Measurements from ENCODE around the gene ANKH. TPM values are rescaled to one million over a fixed set of nuclear protein-coding genes. Genes with fewer than 3 reads are reported as not detected.

Gene ANKH
- polyA plus RNA-seq, 2 of the 4 experiments (the other 2 are of a cell fraction): 11.7 to 17.3 TPM

DNA sequence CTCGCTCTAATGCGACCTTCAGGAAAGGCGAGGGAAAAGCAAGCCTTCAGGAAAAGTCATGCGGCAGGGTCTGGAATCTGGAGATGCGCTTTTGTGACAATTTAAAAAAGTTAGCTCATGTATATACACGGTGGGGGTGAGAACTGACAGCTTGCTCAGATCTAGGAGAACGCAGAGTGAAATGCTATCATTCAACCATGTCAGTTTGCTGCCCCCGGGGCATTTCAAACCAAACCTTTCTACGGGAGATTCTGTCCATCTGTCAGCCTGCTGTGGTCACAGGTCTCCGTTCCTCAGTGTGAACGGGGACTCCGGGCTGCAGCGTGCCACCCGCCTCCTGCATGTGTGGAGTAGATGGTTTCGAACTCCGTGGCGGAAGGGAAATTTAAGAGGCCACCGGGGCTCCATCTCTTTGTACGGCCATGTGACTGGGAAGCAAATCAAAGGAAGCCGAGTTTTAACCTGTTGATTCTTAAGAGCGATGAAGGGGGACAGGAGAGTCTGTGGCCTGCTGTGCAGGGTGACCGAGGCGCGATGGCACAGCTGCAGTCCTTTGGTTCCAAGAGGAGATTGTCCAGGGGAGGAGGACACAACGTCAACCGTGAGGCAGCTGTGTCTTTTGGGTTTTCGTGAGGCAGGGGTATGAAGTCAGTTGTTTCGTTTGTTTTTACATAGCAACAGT, 161.1 kb downstream of the ANKH start:
- ATAC-seq: no peak
- Histone ChIP-seq H3K4me3 (no peak overlapping the region), H3K9me3 (no peaks in the 10 kb centered on the region), H3K27ac (no peak overlapping the region), H3K4me2 (no peak overlapping the region), H3K4me1 (no peaks in the 10 kb centered on the region)
- WGBS (ENCODE audit: missing lambda C conversion rate): 94% methylated on average over 28 of the region's 28 CpGs
- ChIA-PET CTCF (interaction anchor here (2.4 kb wide), 1 partner anchor 17 kb away, joined by 10 read pairs; no protein-coding TSS in a partner anchor), POLR2A (no interaction called here)
- FAIRE-seq: no peak
- TF ChIP-seq FOSL2 (IDR thresholded peaks at IDR 0.05) (no peak), FOSL2 (CRISPR knock-in tag; IDR thresholded peaks at IDR 0.05) (no peak), ZSCAN20 (CRISPR knock-in tag; IDR thresholded peaks at IDR 0.05) (no peak), JUN (IDR thresholded peaks at IDR 0.05) (no peak), POLR2A (IDR thresholded peaks at IDR 0.05; ENCODE audit: low read length) (no peak), NFE2L2 (conservative IDR thresholded peaks at IDR 0.05; ENCODE audit: low read length) (no peak), HOXA7 (CRISPR knock-in tag; IDR thresholded peaks at IDR 0.05) (no peak), CHD2 (IDR thresholded peaks at IDR 0.05; ENCODE audit: low read length, partially characterized antibody) (no peak), RNF2 (IDR thresholded peaks at IDR 0.05; ENCODE audit: borderline replicate concordance, low read depth) (no peak), CHD4 (IDR thresholded peaks at IDR 0.05; ENCODE audit: borderline replicate concordance) (no peak), ZC3H11A (IDR thresholded peaks at IDR 0.05) (no peak), CBX2 (IDR thresholded peaks at IDR 0.05; ENCODE audit: borderline replicate concordance, low read depth) (no peak), FOXS1 (CRISPR knock-in tag; IDR thresholded peaks at IDR 0.05) (no peak)
- TF ChIP-seq, protein P1, sequence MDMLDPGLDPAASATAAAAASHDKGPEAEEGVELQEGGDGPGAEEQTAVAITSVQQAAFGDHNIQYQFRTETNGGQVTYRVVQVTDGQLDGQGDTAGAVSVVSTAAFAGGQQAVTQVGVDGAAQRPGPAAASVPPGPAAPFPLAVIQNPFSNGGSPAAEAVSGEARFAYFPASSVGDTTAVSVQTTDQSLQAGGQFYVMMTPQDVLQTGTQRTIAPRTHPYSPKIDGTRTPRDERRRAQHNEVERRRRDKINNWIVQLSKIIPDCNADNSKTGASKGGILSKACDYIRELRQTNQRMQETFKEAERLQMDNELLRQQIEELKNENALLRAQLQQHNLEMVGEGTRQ (IDR thresholded peaks at IDR 0.05): no peak
- TF ChIP-seq, protein P2, sequence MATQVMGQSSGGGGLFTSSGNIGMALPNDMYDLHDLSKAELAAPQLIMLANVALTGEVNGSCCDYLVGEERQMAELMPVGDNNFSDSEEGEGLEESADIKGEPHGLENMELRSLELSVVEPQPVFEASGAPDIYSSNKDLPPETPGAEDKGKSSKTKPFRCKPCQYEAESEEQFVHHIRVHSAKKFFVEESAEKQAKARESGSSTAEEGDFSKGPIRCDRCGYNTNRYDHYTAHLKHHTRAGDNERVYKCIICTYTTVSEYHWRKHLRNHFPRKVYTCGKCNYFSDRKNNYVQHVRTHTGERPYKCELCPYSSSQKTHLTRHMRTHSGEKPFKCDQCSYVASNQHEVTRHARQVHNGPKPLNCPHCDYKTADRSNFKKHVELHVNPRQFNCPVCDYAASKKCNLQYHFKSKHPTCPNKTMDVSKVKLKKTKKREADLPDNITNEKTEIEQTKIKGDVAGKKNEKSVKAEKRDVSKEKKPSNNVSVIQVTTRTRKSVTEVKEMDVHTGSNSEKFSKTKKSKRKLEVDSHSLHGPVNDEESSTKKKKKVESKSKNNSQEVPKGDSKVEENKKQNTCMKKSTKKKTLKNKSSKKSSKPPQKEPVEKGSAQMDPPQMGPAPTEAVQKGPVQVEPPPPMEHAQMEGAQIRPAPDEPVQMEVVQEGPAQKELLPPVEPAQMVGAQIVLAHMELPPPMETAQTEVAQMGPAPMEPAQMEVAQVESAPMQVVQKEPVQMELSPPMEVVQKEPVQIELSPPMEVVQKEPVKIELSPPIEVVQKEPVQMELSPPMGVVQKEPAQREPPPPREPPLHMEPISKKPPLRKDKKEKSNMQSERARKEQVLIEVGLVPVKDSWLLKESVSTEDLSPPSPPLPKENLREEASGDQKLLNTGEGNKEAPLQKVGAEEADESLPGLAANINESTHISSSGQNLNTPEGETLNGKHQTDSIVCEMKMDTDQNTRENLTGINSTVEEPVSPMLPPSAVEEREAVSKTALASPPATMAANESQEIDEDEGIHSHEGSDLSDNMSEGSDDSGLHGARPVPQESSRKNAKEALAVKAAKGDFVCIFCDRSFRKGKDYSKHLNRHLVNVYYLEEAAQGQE (IDR thresholded peaks at IDR 0.05): no peak
- TF ChIP-seq, protein P3, sequence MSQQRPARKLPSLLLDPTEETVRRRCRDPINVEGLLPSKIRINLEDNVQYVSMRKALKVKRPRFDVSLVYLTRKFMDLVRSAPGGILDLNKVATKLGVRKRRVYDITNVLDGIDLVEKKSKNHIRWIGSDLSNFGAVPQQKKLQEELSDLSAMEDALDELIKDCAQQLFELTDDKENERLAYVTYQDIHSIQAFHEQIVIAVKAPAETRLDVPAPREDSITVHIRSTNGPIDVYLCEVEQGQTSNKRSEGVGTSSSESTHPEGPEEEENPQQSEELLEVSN (IDR thresholded peaks at IDR 0.05; ENCODE audit: borderline replicate concordance, low read depth): no peak
- no peak for DNase-seq (ENCODE audit: low read depth in 1 of 2, low spot score in 1 of 2)

DNA sequence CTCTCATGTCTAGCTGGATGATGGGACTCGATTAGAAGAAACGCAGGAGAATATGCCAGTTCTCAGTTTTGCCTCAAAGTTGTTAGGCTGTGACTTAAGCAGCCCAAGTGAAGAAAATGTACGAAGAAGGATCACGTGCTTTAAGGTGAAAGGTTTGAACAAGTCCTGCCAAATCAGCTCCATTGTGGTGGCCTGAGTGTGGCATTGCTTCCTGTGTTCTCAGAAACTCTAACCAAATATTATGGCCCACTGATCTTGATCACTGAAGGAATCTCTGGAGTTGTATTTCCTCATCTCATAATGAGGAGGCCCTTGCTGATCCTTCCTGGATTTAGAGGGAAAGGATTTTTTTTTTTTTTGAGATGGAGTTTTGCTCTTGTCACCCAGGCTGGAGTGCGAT, 163.0 kb downstream of the ANKH start:
- POLR2A ChIA-PET: no interaction called here
- Histone ChIP-seq H3K4me1 (no peaks in the 10 kb centered on the region), H3K27ac (no peak overlapping the region), H3K4me3 (no peak overlapping the region), H3K9me3 (no peaks in the 10 kb centered on the region), H3K4me2 (no peak overlapping the region)
- FAIRE-seq (no peak), DNase-seq (ENCODE audit: low read depth in 1 of 2, low spot score in 1 of 2) (no peak), ATAC-seq (no peak)
- CTCF ChIA-PET: interaction anchor here (0.6 to 9.3 kb wide), 3 partner anchors 18 to 484 kb away, joined by 3 to 56 read pairs (median 3); no protein-coding TSS in a partner anchor
- 90% methylated on average over 5 of the region's 5 CpGs for WGBS (ENCODE audit: missing lambda C conversion rate)
- TF ChIP-seq EHF (CRISPR knock-in tag; IDR thresholded peaks at IDR 0.05): no peak
- TF ChIP-seq, protein P4, sequence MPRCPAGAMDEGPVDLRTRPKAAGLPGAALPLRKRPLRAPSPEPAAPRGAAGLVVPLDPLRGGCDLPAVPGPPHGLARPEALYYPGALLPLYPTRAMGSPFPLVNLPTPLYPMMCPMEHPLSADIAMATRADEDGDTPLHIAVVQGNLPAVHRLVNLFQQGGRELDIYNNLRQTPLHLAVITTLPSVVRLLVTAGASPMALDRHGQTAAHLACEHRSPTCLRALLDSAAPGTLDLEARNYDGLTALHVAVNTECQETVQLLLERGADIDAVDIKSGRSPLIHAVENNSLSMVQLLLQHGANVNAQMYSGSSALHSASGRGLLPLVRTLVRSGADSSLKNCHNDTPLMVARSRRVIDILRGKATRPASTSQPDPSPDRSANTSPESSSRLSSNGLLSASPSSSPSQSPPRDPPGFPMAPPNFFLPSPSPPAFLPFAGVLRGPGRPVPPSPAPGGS (IDR thresholded peaks at IDR 0.05): no peak
- no peak for TF ChIP-seq NPAS2 (CRISPR knock-in tag; IDR thresholded peaks at IDR 0.05; ENCODE audit: borderline replicate concordance)
- TF ChIP-seq SREBF2 (IDR thresholded peaks at IDR 0.05): no peak
- TF ChIP-seq ESRRA (IDR thresholded peaks at IDR 0.05; ENCODE audit: borderline replicate concordance, low read length): no peak
- no peak for TF ChIP-seq JUNB (IDR thresholded peaks at IDR 0.05)
- TF ChIP-seq RCOR1 (IDR thresholded peaks at IDR 0.05; ENCODE audit: low read depth, low read length): no peak
- TF ChIP-seq, protein P5, sequence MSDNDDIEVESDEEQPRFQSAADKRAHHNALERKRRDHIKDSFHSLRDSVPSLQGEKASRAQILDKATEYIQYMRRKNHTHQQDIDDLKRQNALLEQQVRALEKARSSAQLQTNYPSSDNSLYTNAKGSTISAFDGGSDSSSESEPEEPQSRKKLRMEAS (IDR thresholded peaks at IDR 0.05): no peak
- TF ChIP-seq, protein P6, sequence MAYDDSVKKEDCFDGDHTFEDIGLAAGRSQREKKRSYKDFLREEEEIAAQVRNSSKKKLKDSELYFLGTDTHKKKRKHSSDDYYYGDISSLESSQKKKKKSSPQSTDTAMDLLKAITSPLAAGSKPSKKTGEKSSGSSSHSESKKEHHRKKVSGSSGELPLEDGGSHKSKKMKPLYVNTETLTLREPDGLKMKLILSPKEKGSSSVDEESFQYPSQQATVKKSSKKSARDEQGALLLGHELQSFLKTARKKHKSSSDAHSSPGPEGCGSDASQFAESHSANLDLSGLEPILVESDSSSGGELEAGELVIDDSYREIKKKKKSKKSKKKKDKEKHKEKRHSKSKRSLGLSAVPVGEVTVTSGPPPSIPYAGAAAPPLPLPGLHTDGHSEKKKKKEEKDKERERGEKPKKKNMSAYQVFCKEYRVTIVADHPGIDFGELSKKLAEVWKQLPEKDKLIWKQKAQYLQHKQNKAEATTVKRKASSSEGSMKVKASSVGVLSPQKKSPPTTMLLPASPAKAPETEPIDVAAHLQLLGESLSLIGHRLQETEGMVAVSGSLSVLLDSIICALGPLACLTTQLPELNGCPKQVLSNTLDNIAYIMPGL (CRISPR knock-in tag; IDR thresholded peaks at IDR 0.05; ENCODE audit: borderline replicate concordance): no peak
- TF ChIP-seq, protein P7, sequence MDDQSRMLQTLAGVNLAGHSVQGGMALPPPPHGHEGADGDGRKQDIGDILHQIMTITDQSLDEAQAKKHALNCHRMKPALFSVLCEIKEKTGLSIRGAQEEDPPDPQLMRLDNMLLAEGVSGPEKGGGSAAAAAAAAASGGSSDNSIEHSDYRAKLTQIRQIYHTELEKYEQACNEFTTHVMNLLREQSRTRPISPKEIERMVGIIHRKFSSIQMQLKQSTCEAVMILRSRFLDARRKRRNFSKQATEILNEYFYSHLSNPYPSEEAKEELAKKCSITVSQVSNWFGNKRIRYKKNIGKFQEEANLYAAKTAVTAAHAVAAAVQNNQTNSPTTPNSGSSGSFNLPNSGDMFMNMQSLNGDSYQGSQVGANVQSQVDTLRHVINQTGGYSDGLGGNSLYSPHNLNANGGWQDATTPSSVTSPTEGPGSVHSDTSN (IDR thresholded peaks at IDR 0.05): no peak
- no peak for TF ChIP-seq JUN (IDR thresholded peaks at IDR 0.05)
- TF ChIP-seq EHMT2 (IDR thresholded peaks at IDR 0.05; ENCODE audit: low read depth): no peak
- TF ChIP-seq HOXA7 (CRISPR knock-in tag; IDR thresholded peaks at IDR 0.05): no peak
